ENCODE results near the gene KLHL17. TPM values are rescaled to one million over a fixed set of nuclear protein-coding genes. Genes with fewer than 3 reads are reported as not detected.

The KLHL17 gene
- total and polyA plus RNA-seq, 2 donors from 2014 or later = 6.9 to 11.5 TPM

GRCh38 chr1:980137-980571, 19.8 kb downstream of the KLHL17 start:
- DNase-seq (peak in 1 of 5 donors; percentile 24), FAIRE-seq (no peak)
- intact Hi-C loops (cut with DNase I) = no loop called here
- Histone ChIP-seq H3K4me1 (ENCODE audit: control insufficient read depth in 2 of 3, insufficient read depth in 2 of 3, low read depth in 1 of 3, low read length in 3 of 3) (peaks cover 0 to 8% (median 0%) of the 10 kb centered on the region in 3 donors), H3K36me3 (ENCODE audit: control insufficient read depth in 2 of 3, insufficient read depth in 3 of 3, low read length in 3 of 3) (no peaks in the 10 kb centered on the region), H3K9me3 (ENCODE audit: control insufficient read depth in 2 of 3, insufficient read depth in 1 of 3, low read length in 3 of 3) (no peaks in the 10 kb centered on the region), H3K4me3 (ENCODE audit: low read length in 3 of 3) (no peak overlapping the region), H3K27me3 (ENCODE audit: control insufficient read depth, insufficient read depth, low read length) (no peaks in the 10 kb centered on the region), H3K9ac (ENCODE audit: low read length in 3 of 3) (no peak overlapping the region), H3K27ac (ENCODE audit: low read depth in 2 of 2, low read length in 2 of 2) (no peak overlapping the region)
- TF ChIP-seq CTCF (IDR thresholded peaks at IDR 0.05; ENCODE audit: borderline replicate concordance, extremely low read depth, insufficient read depth) = no peak

- peak in 2 of 5 donors; percentile 39 to 87 for DNase-seq
- Histone ChIP-seq H3K36me3 (ENCODE audit: control insufficient read depth in 2 of 3, insufficient read depth in 3 of 3, low read length in 3 of 3) (no peaks in the 10 kb centered on the region), H3K9me3 (ENCODE audit: control insufficient read depth in 2 of 3, insufficient read depth in 1 of 3, low read length in 3 of 3) (no peaks in the 10 kb centered on the region), H3K4me3 (ENCODE audit: low read length in 3 of 3) (no peak overlapping the region), H3K4me1 (ENCODE audit: control insufficient read depth in 2 of 3, insufficient read depth in 2 of 3, low read depth in 1 of 3, low read length in 3 of 3) (peaks cover 0 to 4% (median 0%) of the 10 kb centered on the region in 3 donors), H3K27ac (ENCODE audit: low read depth in 2 of 2, low read length in 2 of 2) (peak overlapping the region in 1 of 2 donors; percentile 57), H3K9ac (ENCODE audit: low read length in 3 of 3) (no peak overlapping the region), H3K27me3 (ENCODE audit: control insufficient read depth, insufficient read depth, low read length) (no peaks in the 10 kb centered on the region)
- intact Hi-C loops (cut with DNase I) = no loop called here
- no peak for FAIRE-seq
- no peak for TF ChIP-seq CTCF (IDR thresholded peaks at IDR 0.05; ENCODE audit: borderline replicate concordance, extremely low read depth, insufficient read depth)
Measured at GRCh38 chr1:980602-981395, 20.4 kb downstream of the KLHL17 start.

- Histone ChIP-seq H3K9ac (ENCODE audit: low read length in 3 of 3) (peak overlapping the region in 1 of 3 donors; percentile 26), H3K9me3 (ENCODE audit: control insufficient read depth in 2 of 3, insufficient read depth in 1 of 3, low read length in 3 of 3) (no peaks in the 10 kb centered on the region), H3K27me3 (ENCODE audit: control insufficient read depth, insufficient read depth, low read length) (no peaks in the 10 kb centered on the region), H3K4me3 (ENCODE audit: low read length in 3 of 3) (no peak overlapping the region), H3K36me3 (ENCODE audit: control insufficient read depth in 2 of 3, insufficient read depth in 3 of 3, low read length in 3 of 3) (no peaks in the 10 kb centered on the region), H3K27ac (ENCODE audit: low read depth in 2 of 2, low read length in 2 of 2) (peak overlapping the region; percentile 54 to 57), H3K4me1 (ENCODE audit: control insufficient read depth in 2 of 3, insufficient read depth in 2 of 3, low read depth in 1 of 3, low read length in 3 of 3) (no peaks in the 10 kb centered on the region)
- no peak for TF ChIP-seq CTCF (IDR thresholded peaks at IDR 0.05; ENCODE audit: borderline replicate concordance, extremely low read depth, insufficient read depth)
- no peak for FAIRE-seq
- peak in 1 of 5 donors; percentile 35 for DNase-seq
- intact Hi-C loops (cut with DNase I) = no loop called here
Measured at GRCh38 chr1:981491-981954, 21.1 kb downstream of the KLHL17 start.

Data from kidney (tissue), 14 donors.